Measurements from ENCODE around the gene PRLR. TPM values are rescaled to one million over a fixed set of nuclear protein-coding genes. Genes with fewer than 3 reads are reported as not detected.

PRLR gene
- total RNA-seq, 3 donors from 2014 or later (not counting 1 experiment from before 2014, with no cell fraction given), result 0.05 to 0.16 (median 0.09) TPM

DNA sequence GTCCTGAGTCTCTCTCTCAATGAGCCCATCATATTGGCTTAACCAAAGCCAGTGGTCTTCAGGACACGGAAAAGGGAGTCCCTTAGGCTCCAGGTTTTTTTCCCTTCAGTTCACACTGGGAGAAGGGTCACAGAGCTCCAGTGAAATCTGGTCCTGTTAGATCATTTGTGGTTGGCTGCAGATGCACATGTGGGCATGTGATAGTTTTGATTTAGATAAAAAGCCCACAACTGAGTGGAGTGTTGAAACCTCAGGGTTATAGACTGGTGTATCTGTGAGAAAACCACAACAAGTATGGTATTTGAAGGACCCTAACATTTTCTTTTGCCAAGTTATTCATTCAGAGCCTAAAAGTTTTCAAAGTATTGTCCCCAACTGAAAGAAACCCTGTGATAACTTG is 46.7 kb downstream of the PRLR start:
- no peaks in the 10 kb centered on the region for H3K9me3 ChIP-seq (ENCODE audit: control insufficient read depth, insufficient read depth, low read length)

GRCh38 chr5:35182910-35183535 is 47.3 kb downstream of the PRLR start:
- TF ChIP-seq, protein P1, sequence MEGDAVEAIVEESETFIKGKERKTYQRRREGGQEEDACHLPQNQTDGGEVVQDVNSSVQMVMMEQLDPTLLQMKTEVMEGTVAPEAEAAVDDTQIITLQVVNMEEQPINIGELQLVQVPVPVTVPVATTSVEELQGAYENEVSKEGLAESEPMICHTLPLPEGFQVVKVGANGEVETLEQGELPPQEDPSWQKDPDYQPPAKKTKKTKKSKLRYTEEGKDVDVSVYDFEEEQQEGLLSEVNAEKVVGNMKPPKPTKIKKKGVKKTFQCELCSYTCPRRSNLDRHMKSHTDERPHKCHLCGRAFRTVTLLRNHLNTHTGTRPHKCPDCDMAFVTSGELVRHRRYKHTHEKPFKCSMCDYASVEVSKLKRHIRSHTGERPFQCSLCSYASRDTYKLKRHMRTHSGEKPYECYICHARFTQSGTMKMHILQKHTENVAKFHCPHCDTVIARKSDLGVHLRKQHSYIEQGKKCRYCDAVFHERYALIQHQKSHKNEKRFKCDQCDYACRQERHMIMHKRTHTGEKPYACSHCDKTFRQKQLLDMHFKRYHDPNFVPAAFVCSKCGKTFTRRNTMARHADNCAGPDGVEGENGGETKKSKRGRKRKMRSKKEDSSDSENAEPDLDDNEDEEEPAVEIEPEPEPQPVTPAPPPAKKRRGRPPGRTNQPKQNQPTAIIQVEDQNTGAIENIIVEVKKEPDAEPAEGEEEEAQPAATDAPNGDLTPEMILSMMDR (IDR thresholded peaks at IDR 0.05), result no peak
- intact Hi-C loops (cut with micrococcal nuclease), result no loop called here
- H3K27me3 Mint-ChIP-seq (ENCODE audit: low read depth in 2 of 2), result peaks cover 0 to 3% of the 10 kb centered on the region in 2 donors
- no peaks in the 10 kb centered on the region for H3K36me3 Mint-ChIP-seq
- H3K27ac Mint-ChIP-seq, result no peak overlapping the region
- no peaks in the 10 kb centered on the region for H3K9me3 ChIP-seq (ENCODE audit: control insufficient read depth, insufficient read depth, low read length)
- H3K4me3 ChIP-seq (ENCODE audit: low read length), result no peak overlapping the region
- H3K4me1 ChIP-seq (ENCODE audit: control insufficient read depth, insufficient read depth, low read length), result no peaks in the 10 kb centered on the region
- no peaks in the 10 kb centered on the region for H3K4me1 Mint-ChIP-seq
- H3K4me3 Mint-ChIP-seq, result no peak overlapping the region
- no peaks in the 10 kb centered on the region for H3K9me3 Mint-ChIP-seq
- WGBS (ENCODE audit: insufficient coverage), result 59% methylated on average over 7 of the region's 7 CpGs
- DNase-seq (peak in 1 of 2 donors; percentile 11), ATAC-seq (no peak)
- no peaks in the 10 kb centered on the region for H3K36me3 ChIP-seq (ENCODE audit: control insufficient read depth, insufficient read depth, low read length)
- H3K27me3 ChIP-seq (ENCODE audit: control insufficient read depth, insufficient read depth, low read length), result peaks cover 3% of the 10 kb centered on the region
- no peak overlapping the region for H3K27ac ChIP-seq (ENCODE audit: low read length)

More for the DNA sequence above, 46.7 kb downstream of the PRLR start:
- intact Hi-C loops (cut with micrococcal nuclease), result no loop called here
- ATAC-seq (no peak), DNase-seq (no peak)
- H3K4me1 ChIP-seq (ENCODE audit: control insufficient read depth, insufficient read depth, low read length), result no peaks in the 10 kb centered on the region
- H3K36me3 ChIP-seq (ENCODE audit: control insufficient read depth, insufficient read depth, low read length), result no peaks in the 10 kb centered on the region
- Mint-ChIP-seq H3K9me3 (no peaks in the 10 kb centered on the region), H3K27me3 (ENCODE audit: low read depth in 2 of 2) (no peaks in the 10 kb centered on the region), H3K4me1 (no peaks in the 10 kb centered on the region), H3K27ac (no peak overlapping the region), H3K36me3 (no peaks in the 10 kb centered on the region), H3K4me3 (no peak overlapping the region)
- no peak overlapping the region for H3K27ac ChIP-seq (ENCODE audit: low read length)
- TF ChIP-seq, protein P1 (IDR thresholded peaks at IDR 0.05), result no peak
- H3K4me3 ChIP-seq (ENCODE audit: low read length), result no peak overlapping the region
- 91% methylated on average over 1 of the region's 1 CpG for WGBS (ENCODE audit: insufficient coverage)
- peaks cover 3% of the 10 kb centered on the region for H3K27me3 ChIP-seq (ENCODE audit: control insufficient read depth, insufficient read depth, low read length)

- H3K27me3 ChIP-seq (ENCODE audit: control insufficient read depth, insufficient read depth, low read length), result peaks cover 3% of the 10 kb centered on the region
- Mint-ChIP-seq H3K27ac (no peak overlapping the region), H3K4me3 (no peak overlapping the region), H3K9me3 (no peaks in the 10 kb centered on the region), H3K27me3 (ENCODE audit: low read depth in 2 of 2) (peaks cover 0 to 3% of the 10 kb centered on the region in 2 donors), H3K4me1 (no peaks in the 10 kb centered on the region), H3K36me3 (no peaks in the 10 kb centered on the region)
- TF ChIP-seq, protein P1 (IDR thresholded peaks at IDR 0.05), result no peak
- DNase-seq (no peak), ATAC-seq (no peak)
- H3K9me3 ChIP-seq (ENCODE audit: control insufficient read depth, insufficient read depth, low read length), result no peaks in the 10 kb centered on the region
- intact Hi-C loops (cut with micrococcal nuclease), result no loop called here
- H3K27ac ChIP-seq (ENCODE audit: low read length), result no peak overlapping the region
- WGBS (ENCODE audit: insufficient coverage), result 63% methylated on average over 1 of the region's 1 CpG
- H3K36me3 ChIP-seq (ENCODE audit: control insufficient read depth, insufficient read depth, low read length), result no peaks in the 10 kb centered on the region
- H3K4me1 ChIP-seq (ENCODE audit: control insufficient read depth, insufficient read depth, low read length), result no peaks in the 10 kb centered on the region
- H3K4me3 ChIP-seq (ENCODE audit: low read length), result no peak overlapping the region
These were observed 47.8 kb downstream of the PRLR start for GRCh38 chr5:35182486-35182885.

DNA sequence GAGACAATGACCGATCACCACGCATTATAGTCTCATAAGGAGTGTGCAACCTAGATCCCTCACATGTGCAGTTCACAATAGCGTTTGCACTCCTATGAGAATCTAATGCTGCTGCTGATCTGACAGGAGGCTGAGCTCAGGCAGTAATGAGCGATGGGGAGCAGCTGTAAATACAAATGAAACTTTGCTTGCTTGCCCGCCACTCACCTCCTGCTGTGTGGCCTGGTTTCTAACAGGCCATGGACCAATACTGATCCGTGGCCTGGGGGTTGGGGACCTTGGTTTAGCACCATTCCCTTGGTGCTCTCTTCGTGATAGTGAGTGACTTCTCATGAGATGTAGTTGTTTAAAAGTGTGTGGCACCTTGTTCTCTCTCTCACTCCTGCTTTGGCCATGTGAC is 50.2 kb downstream of the PRLR start:
- H3K9me3 Mint-ChIP-seq, result peaks cover 0 to 2% of the 10 kb centered on the region in 2 donors
- no peaks in the 10 kb centered on the region for H3K27me3 ChIP-seq (ENCODE audit: control insufficient read depth, insufficient read depth, low read length)
- WGBS (ENCODE audit: insufficient coverage), result 86% methylated on average over 7 of the region's 7 CpGs
- no peaks in the 10 kb centered on the region for H3K36me3 ChIP-seq (ENCODE audit: control insufficient read depth, insufficient read depth, low read length)
- H3K4me3 Mint-ChIP-seq, result no peak overlapping the region
- H3K27me3 Mint-ChIP-seq (ENCODE audit: low read depth in 2 of 2), result peaks cover 0 to 3% of the 10 kb centered on the region in 2 donors
- H3K27ac Mint-ChIP-seq, result no peak overlapping the region
- H3K4me1 ChIP-seq (ENCODE audit: control insufficient read depth, insufficient read depth, low read length), result no peaks in the 10 kb centered on the region
- no peaks in the 10 kb centered on the region for H3K36me3 Mint-ChIP-seq
- no peaks in the 10 kb centered on the region for H3K9me3 ChIP-seq (ENCODE audit: control insufficient read depth, insufficient read depth, low read length)
- H3K4me1 Mint-ChIP-seq, result no peaks in the 10 kb centered on the region
- TF ChIP-seq, protein P1 (IDR thresholded peaks at IDR 0.05), result no peak
- H3K4me3 ChIP-seq (ENCODE audit: low read length), result no peak overlapping the region
- no peak for ATAC-seq
- intact Hi-C loops (cut with micrococcal nuclease), result no loop called here
- DNase-seq, result no peak
- H3K27ac ChIP-seq (ENCODE audit: low read length), result no peak overlapping the region

All from natural killer cell (primary cell).